ENCODE measurements around the gene ACAN. TPM values are rescaled to one million over a fixed set of nuclear protein-coding genes. Genes with fewer than 3 reads are reported as not detected.

ACAN gene
- total RNA-seq, 2 experiments from 2014 or later, result not detected

DNA sequence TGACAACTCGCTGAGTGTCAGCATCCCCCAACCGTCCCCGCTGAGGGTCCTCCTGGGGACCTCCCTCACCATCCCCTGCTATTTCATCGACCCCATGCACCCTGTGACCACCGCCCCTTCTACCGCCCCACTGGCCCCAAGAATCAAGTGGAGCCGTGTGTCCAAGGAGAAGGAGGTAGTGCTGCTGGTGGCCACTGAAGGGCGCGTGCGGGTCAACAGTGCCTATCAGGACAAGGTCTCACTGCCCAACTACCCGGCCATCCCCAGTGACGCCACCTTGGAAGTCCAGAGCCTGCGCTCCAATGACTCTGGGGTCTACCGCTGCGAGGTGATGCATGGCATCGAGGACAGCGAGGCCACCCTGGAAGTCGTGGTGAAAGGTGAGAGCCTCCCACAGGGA is 35.4 kb downstream of the ACAN start:
- CTCF ChIA-PET, result no interaction called here
- POLR2A ChIA-PET, result no interaction called here

DNA sequence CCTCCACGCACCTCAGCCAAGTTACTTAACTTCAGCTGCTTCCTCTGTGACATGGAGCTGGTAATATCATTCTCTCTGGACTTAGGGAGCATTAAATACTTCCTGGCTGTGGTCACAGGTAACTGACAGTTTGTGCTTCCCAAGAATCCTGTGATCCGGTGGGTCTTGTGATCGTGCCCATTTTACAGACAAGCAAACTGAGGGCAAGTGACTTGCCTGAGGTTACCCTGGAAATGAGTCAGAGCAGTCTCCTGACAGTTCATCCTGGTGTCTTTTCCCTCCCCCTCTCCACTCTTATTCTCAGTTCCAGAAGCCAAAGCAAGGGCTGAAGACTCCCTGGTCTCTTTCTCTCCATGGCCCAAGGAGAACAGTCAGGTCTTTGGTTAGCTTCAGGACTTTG is 35.9 kb downstream of the ACAN start:
- ChIA-PET CTCF (no interaction called here), POLR2A (no interaction called here)

DNA sequence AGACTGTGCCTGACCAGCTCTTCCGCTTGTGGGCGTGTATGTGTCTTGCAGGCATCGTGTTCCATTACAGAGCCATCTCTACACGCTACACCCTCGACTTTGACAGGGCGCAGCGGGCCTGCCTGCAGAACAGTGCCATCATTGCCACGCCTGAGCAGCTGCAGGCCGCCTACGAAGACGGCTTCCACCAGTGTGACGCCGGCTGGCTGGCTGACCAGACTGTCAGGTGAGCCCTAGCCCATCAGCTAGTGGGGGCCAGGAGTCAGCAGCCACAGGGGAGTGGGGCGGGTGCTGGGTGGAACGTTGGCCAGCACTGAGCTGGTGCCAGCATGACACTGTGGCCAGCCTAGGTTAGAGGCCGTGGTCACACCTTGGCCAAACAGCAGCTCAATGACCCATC is 36.7 kb downstream of the ACAN start:
- ChIA-PET POLR2A (no interaction called here), CTCF (no interaction called here)

DNA sequence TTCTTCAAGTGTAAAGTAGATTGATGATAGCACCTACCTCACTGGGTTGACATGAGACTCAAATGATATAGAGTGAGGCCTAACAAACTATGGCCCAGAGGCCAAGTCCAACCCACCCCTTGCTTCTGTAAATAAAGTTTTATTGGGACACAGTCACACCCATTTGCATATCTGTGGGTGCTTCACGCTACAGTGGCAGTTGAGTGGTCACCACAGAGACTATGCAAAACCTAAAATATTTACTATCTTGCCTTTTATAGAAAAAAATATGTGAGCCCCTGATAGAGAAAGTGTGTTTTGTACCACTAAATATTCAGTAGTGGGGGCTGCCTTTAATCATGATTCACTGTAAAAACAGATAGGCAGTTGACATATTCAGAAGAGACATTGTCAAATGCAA is 38.0 kb downstream of the ACAN start:
- CTCF ChIA-PET, result no interaction called here
- POLR2A ChIA-PET, result no interaction called here

DNA sequence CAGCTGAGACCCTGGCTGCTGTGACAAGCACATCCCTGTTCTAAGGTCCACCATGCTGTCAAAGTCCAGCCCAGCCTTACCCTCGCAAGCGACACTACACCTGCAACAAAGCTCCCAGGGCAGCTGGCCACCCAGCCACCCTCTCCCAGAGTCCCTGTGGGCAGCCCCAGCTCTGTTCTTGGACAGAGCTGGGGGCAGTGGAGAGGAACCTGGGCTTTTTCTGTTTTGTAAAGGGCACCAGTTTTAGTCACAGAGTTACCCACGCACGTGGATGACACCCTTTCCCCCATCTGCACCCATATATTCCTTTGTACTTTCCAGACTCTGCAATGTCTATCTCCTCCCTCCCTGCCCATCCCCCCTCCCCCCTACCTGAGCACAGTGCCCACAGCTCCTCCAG is 38.9 kb downstream of the ACAN start:
- CTCF ChIA-PET, result no interaction called here
- POLR2A ChIA-PET, result no interaction called here

DNA sequence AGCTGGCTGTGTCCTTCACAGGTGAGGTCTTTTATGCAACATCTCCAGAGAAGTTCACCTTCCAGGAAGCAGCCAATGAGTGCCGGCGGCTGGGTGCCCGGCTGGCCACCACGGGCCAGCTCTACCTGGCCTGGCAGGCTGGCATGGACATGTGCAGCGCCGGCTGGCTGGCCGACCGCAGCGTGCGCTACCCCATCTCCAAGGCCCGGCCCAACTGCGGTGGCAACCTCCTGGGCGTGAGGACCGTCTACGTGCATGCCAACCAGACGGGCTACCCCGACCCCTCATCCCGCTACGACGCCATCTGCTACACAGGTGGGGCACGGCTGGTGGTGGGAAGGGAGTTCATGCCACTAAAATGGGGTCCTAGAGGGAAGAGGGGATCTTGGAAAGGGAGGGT is 40.1 kb downstream of the ACAN start:
- ChIA-PET POLR2A (no interaction called here), CTCF (interaction anchor here (0.7 kb wide), 1 partner anchor 45 kb away, joined by 3 read pairs; no protein-coding TSS in a partner anchor)

DNA sequence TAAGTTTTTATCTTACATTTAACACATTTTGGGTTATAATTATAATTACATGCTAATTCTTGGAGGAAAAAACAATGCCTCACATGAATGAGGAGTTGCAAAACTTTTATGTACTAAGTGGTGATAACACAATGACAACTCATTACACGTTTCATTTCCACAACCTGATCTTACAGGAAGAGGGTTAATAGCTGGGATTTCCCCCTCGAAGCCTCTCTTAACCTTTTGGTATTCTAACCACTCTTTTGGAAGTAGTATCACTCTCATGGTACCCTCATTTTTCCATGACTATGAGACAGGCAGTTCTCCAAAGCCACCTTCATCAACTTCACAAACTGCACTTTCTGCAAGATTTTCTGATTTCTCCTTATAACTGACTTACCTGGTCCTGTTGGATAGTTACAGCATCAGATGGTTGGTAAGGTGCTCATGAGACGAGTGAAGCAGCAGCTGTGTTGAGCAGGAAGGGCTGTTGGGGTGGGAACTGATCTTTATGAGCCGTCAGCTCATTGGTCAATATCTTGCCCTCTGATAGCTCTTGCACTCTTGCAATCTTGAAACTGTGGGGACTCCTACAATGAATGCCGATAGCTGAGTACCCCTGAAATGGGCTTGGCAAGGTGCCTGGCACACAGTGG is 41.6 kb downstream of the ACAN start:
- POLR2A ChIA-PET, result no interaction called here
- CTCF ChIA-PET, result no interaction called here

DNA sequence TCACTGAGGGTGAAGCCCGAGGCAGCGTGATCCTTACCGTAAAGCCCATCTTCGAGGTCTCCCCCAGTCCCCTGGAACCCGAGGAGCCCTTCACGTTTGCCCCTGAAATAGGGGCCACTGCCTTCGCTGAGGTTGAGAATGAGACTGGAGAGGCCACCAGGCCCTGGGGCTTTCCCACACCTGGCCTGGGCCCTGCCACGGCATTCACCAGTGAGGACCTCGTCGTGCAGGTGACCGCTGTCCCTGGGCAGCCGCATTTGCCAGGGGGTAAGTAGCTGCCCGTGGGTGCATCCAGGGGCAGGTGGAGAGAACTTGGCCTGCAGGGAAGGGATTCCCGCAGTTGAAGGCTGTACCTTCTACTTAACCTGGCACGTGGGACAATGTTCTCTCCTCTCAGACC is 42.4 kb downstream of the ACAN start:
- POLR2A ChIA-PET, result no interaction called here

DNA sequence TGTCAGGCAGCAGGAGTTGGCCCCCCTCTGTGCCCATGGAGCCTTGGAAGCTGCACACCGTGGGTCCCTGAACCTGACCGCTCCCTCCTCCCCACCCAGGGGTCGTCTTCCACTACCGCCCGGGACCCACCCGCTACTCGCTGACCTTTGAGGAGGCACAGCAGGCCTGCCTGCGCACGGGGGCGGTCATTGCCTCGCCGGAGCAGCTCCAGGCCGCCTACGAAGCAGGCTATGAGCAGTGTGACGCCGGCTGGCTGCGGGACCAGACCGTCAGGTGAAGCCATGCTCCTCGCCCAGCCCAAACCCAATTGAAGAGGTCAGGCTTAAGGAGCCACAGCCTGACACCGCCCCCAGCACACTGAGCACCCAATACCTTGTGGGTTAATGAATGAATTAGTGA is 43.9 kb downstream of the ACAN start:
- POLR2A ChIA-PET, result no interaction called here
- CTCF ChIA-PET, result no interaction called here

More for the DNA sequence above, 42.4 kb downstream of the ACAN start:
- CTCF ChIA-PET, result no interaction called here

DNA sequence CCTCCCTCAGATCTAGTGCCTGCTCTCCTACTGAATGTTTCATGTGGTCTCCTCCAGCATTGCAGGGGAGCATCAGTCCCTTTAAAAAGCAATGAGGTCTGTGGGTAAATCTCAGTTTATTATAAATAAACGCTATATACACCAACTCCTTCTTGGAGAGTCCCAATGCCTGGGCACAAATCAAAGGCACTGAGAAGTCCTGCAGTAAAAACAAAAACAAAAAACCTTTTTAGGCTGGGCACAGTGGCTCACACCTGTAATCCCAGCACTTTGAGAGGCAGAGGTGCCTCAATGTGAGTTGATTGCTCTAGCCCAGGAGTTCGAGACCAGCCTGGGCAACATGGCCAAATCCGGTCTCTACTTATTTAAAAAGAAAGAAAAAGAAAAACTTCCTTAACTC is 45.0 kb downstream of the ACAN start:
- POLR2A ChIA-PET, result no interaction called here
- CTCF ChIA-PET, result no interaction called here

DNA sequence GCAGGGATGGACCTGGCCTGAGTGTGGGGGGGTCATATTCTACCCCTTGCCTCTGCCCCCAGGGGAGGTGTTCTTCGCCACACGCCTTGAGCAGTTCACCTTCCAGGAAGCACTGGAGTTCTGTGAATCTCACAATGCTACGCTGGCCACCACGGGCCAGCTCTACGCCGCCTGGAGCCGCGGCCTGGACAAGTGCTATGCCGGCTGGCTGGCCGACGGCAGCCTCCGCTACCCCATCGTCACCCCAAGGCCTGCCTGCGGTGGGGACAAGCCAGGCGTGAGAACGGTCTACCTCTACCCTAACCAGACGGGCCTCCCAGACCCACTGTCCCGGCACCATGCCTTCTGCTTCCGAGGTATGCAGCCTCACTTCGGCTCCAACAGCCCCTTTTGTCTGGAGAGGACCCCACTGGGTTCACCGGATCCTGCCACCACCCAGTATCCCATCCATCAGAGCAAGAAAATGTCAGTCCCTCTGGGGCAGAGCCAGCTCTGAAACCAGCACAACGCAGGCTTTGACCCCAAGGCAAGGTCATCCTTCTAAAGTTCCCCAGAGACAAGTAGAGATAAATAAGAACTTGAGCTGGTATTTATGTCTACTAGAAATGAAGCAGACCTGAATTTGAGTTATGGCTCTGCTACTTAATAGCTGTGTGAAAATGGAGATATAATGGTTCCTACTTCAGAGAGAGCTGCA is 46.3 kb downstream of the ACAN start:
- ChIA-PET CTCF (no interaction called here), POLR2A (no interaction called here)

DNA sequence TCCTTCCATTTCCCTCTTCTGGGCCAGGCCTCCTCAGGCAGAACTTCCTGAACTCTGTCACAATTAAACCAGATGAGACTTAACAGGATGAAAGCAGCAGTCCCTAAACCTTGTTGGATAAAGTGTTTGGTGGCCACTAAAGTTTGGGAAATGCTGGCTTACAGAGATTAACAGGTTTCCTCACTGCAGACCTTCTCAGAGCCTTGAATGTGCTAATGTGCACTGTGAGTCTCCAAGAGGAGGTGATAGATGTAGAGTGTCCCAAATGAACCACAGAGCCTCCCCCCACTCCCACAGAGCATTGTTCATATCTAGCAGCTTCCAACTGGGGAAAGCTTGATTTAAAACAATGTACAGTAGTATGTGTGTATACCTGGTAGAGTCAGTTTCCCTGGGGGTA is 49.2 kb downstream of the ACAN start:
- POLR2A ChIA-PET, result no interaction called here
- CTCF ChIA-PET, result no interaction called here

DNA sequence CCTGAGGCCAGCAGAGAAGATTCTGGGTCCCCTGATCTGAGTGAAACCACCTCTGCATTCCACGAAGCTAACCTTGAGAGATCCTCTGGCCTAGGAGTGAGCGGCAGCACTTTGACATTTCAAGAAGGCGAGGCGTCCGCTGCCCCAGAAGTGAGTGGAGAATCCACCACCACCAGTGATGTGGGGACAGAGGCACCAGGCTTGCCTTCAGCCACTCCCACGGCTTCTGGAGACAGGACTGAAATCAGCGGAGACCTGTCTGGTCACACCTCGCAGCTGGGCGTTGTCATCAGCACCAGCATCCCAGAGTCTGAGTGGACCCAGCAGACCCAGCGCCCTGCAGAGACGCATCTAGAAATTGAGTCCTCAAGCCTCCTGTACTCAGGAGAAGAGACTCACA is 55.7 kb downstream of the ACAN start:
- CTCF ChIA-PET, result no interaction called here
- POLR2A ChIA-PET, result no interaction called here

DNA sequence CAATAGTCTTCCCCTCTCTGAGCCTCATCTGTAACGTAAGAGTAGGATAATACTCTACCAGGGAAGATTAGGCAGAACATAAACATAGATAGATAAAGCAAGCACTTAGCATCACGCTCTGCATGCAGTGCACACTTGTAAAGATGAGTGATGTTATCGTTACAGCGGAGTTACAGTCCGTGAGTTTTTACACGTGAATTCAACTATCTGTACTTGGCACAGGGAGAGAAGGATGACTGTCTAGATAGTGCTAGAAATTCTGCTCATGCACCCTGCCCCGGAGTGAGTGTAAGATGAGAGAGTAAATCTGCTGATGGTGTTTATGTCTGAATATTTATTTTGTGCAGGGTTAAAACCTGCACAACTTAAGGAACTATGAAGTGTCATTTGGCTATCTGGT is 56.3 kb downstream of the ACAN start:
- ChIA-PET CTCF (no interaction called here), POLR2A (no interaction called here)

DNA sequence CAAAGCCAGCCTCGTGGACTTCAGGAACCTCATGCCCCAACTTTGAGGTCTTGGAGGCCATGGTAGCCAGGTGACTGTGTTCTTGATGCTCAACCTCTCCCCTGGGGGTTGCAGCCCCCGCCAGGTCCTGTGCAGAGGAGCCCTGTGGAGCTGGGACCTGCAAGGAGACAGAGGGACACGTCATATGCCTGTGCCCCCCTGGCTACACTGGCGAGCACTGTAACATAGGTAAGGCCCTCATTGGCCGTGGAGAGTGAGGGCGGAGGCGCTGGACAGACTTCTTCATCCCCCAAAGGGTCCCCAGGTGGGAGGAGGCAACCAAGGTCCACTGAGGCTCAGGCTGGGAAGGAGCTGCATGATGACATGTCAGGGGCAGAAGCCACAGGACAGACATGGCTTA is 57.0 kb downstream of the ACAN start:
- POLR2A ChIA-PET, result no interaction called here
- CTCF ChIA-PET, result no interaction called here

DNA sequence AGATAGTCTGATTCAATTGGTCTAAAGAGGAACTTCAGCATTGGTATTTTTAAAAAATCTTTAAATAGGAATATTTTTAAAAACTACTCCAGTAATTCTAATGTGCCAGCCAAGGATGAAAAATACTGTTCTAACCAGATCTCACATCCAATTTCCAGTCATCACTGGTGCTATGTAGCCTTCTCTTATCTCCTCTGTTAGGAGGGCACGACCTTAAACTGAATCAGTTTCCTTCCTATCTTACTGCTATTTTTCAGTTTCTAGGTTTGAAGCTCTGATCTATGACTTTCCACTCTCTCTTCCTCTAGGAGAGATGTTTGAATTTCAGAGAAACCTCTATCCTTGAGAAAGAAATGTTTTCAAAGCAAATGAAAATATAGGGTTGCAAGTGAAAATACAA is 60.2 kb downstream of the ACAN start:
- ChIA-PET CTCF (no interaction called here), POLR2A (interaction anchor here (0.7 kb wide), 1 partner anchor 9 kb away, joined by 4 read pairs; no protein-coding TSS in a partner anchor)

DNA sequence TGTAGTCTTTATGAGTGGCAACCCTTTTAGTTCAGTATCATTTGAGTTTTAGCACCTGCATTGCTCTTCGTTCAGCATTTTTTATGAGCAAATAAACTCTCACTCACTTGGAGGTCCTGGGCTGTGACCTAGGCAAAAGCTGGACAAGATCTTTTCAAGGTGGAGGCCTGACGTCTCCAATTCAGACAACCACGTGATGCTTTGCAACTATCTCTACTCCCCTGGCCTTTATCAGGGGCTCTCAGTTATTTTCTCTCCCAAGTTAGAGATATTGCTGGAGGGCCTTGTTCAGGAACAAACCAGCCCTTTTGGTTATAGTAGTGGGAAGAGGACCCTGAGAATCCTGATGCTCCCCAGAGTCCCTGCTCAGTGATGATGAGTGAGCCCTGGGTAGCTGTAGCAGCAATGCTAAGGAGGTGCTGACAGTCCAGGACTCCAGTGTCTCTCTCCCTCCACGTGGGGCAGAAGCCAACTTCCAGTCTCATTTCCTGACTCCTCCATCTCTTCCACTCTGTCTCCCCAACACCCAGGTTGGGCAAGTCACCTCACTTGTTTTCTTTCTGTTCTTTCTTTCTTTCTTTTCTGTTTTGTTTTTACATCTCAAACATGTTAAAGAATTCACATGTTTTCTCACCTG is 61.7 kb downstream of the ACAN start:
- POLR2A ChIA-PET, result no interaction called here
- CTCF ChIA-PET, result no interaction called here

DNA sequence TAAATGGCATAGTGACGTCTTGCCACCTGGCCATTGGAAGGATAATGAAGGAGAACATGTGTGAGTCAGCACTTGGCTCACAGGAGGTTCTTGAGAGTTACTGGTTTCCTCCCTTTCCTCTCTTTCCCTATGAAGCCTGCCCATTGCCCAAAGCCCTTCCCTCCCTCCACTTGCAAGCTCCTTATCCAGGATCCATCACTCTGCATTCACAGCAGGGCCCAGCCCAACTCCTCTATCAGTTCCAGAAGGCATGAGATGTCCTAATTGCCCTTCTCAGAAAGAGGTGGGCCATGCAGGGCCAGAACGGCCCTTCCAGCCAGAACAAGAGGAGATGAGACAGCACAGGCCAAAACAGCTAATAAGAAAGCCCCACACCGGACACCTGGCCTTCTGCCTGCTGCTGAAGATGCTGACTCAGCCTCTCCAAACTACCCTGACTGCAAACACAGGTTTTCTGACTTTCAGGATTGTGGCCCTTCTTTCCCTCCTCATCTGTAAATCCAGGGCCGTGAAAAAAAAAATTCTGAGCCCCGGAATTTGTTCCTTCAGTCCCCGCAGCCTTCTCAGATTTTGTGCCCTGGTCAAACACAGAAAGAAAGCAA is 62.4 kb downstream of the ACAN start:
- POLR2A ChIA-PET, result no interaction called here
- CTCF ChIA-PET, result no interaction called here

DNA sequence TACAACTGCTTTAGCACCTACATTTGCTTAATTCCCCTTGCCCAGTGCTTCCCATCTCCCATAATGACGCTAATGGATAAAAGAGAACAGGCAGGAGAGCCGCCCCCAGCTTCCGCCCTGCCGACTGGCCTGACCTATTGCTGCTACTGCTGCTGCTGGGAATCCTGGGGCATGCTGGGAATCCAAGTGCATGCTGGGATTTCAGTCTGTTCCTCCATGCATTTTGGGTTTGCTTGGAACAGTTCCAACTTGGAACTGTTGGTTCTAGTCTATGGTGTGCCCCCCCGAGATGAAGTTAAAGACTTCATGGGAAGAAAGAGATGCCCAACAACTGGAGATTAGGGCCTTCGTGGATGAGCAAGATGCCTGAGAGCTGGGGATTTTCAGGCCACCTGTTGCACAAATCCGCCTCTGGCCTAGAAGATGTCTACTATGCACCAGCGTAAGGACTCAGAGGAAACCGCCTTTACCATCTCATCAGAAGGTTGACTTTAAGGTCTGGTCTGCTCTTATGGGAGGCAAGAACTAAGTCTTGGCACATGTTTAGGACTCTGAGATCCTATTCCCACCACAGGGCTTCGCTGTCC is 63.2 kb downstream of the ACAN start:
- ChIA-PET POLR2A (no interaction called here), CTCF (no interaction called here)

DNA sequence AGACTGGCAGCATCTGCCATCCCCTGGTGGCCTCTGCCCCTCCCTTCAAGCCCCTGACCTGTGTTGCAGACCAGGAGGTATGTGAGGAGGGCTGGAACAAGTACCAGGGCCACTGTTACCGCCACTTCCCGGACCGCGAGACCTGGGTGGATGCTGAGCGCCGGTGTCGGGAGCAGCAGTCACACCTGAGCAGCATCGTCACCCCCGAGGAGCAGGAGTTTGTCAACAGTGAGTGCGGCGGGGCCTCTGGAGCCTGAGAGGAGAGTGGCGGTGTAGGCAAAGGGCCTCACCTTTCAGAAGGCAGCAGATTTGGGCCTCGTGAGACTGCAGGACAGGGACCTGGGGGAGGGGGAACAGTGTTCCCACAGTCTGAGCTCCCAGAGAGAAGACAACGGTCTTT is 68.1 kb downstream of the ACAN start:
- ChIA-PET CTCF (no interaction called here), POLR2A (no interaction called here)

DNA sequence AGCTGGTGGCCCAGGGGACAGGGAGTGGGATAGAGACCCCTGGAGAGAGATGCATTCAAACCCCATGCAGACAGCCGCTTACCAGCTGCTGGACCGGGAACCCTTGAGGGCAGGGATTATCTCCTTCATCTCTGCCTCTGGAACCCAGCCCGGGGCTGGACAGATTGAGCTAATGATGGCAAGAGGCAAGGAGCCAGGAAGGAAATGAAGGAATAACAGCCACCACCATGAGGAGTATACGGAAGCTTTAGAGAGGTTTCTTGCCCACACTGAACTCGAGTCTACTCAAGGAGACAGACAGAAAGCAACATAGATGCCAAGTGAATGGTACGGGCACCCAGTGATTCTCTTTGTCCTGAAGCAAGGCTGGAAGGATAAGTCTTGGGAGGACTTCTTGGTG is 68.9 kb downstream of the ACAN start:
- ChIA-PET CTCF (no interaction called here), POLR2A (interaction anchor here (0.6 kb wide), 1 partner anchor 8 kb away, joined by 4 read pairs; no protein-coding TSS in a partner anchor)
